ENCODE data around the gene ANGPT4. TPM values are rescaled to one million over a fixed set of nuclear protein-coding genes. Genes with fewer than 3 reads are reported as not detected.

The ANGPT4 gene
- total and polyA plus RNA-seq, 2 of the 8 experiments (the other 6 are each of a cell fraction or from before 2014, with no cell fraction given): 0.07 to 0.33 TPM

DNA sequence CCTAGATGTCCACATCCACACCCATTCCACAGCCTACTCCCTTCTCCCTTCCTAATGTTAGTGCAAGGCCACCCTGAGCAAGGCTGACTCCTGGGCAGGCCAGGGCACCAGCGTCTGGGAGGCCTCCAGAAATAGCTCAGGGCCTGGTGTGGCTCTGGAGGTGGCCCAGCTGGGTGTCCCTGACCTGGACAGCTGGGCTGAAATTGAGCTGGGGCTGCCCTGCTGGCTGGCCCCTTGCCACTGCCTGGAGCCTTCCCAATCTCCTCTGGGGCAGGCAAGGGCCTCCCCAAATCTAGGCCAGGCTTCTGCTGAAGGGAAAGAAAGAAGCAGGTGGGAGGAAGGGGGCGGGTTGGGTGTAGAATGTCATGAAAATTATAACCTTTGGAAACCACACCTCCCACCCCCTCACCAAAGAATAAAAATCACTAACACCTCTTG is 80.5 kb downstream of the ANGPT4 start (continued):
- no peak for TF ChIP-seq USF2 (IDR thresholded peaks at IDR 0.05; ENCODE audit: low read length)
- TF ChIP-seq RFX5 (IDR thresholded peaks at IDR 0.05; ENCODE audit: borderline replicate concordance, low read depth, low read length): no peak
- no peak for TF ChIP-seq ZNF274 (IDR thresholded peaks at IDR 0.05; ENCODE audit: borderline replicate concordance, extremely low read depth, low read length)
